Measurements from ENCODE around the gene AP2M1. TPM values are rescaled to one million over a fixed set of nuclear protein-coding genes. Genes with fewer than 3 reads are reported as not detected.

Gene AP2M1
- total RNA-seq, 4 donors from 2014 or later, result 153 to 318 (median 182) TPM

DNA sequence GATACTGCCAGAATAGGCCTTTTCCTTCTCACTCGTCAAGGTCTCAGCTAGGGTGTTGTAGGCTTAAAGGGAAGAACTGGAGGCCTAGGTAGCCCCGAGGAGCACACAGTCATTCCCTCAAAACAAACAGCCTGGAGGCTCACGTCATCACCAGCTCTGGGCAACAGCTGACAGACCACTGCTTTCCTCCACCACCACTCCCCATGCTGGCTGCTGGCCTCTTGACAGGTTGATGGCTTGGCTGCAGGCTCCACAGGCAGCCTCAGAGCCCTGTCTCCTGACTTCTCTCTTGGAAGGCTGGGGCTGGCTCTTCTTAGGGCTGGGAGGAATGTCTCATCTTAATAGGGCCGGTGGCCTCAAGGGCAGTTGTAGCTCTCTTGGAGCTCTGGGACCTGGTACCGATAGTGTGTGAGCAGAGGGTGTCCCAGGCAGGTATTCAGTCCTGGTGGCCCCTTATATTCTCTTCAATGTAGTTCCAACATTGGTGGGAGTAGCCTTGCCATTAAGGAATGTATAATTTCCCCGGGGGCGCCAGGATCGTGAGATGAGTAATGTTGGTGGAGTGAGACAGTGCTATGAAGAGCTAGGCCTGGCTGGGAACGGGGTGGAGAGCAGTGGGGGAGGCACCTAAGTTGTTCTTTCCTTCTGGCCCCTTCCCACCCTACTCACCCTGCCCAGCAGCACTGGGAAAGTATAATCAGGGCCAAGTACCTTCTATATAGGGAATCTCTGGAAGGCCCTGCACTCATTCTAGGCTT lies 6.1 kb upstream of the AP2M1 start:
- TF ChIP-seq, protein P1, sequence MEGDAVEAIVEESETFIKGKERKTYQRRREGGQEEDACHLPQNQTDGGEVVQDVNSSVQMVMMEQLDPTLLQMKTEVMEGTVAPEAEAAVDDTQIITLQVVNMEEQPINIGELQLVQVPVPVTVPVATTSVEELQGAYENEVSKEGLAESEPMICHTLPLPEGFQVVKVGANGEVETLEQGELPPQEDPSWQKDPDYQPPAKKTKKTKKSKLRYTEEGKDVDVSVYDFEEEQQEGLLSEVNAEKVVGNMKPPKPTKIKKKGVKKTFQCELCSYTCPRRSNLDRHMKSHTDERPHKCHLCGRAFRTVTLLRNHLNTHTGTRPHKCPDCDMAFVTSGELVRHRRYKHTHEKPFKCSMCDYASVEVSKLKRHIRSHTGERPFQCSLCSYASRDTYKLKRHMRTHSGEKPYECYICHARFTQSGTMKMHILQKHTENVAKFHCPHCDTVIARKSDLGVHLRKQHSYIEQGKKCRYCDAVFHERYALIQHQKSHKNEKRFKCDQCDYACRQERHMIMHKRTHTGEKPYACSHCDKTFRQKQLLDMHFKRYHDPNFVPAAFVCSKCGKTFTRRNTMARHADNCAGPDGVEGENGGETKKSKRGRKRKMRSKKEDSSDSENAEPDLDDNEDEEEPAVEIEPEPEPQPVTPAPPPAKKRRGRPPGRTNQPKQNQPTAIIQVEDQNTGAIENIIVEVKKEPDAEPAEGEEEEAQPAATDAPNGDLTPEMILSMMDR (IDR thresholded peaks at IDR 0.05), result no peak
- TF ChIP-seq EP300 (IDR thresholded peaks at IDR 0.05; ENCODE audit: low read depth) (no peak), POLR2A (IDR thresholded peaks at IDR 0.05) (no peak), POLR2AphosphoS5 (IDR thresholded peaks at IDR 0.05) (no peak)
- no peaks in the 10 kb centered on the region for H3K27me3 ChIP-seq
- WGBS, 2 donors (ENCODE audit: low coverage in 1 of 2), result 78 to 82% methylated on average over 2 to 9 of the region's 9 CpGs
- no peaks in the 10 kb centered on the region for H3K9me3 ChIP-seq
- H3K27ac ChIP-seq, result peak overlapping the region in 2 of 4 donors; percentile 14 to 21
- no peak for DNase-seq
- in situ Hi-C loops (cut with MboI; ENCODE audit: low pct_ligation_motif_present in 1 of 4, low pct_unique_long_range_greater_than_20kb in 1 of 4, low sequenced_read_pairs in 3 of 4) (no loop called here), intact Hi-C loops (cut with DNase I; ENCODE audit: low total_unique reads) (no loop called here)
- peaks cover 0 to 45% (median 20%) of the 10 kb centered on the region in 4 donors for H3K36me3 ChIP-seq
- no peaks in the 10 kb centered on the region for H3K4me1 ChIP-seq
- no peak overlapping the region for H3K4me3 ChIP-seq

DNA sequence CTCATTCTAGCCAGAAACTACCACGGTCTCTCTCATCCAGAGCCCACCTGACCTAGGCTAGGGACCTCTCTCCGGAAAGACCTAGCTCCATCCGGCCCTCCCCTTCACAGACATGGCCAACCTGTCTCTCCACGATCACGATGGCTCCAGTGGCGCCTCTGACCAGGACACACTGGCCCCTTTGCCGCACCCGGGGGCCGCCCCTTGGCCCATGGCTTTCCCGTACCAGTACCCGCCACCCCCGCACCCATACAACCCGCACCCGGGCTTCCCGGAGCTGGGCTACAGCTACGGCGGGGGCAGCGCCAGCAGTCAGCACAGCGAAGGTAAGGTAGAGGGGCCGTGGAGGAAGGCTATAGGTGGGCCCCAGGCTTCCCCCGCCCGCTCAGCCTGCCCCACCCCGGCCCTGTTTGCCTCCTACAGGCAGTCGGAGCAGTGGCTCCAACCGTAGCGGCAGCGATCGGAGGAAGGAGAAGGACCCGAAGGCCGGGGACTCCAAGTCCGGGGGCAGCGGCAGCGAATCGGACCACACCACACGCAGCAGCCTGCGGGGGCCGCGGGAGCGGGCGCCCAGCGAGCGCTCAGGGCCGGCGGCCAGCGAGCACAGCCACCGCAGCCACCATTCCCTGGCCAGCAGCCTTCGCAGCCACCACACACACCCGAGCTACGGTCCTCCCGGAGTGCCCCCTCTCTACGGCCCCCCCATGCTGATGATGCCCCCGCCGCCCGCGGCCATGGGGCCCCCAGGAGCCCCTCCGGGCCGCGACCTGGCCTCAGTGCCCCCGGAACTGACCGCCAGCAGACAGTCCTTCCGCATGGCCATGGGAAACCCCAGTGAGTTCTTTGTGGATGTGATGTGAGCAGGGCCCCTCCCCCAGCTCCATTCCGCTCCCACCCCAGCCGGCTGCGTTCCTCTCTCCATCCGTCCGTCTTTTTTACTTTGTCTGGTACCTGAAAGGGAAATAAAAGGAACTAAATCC lies 4.5 kb upstream of the AP2M1 start:
- 79 to 95% methylated on average over 5 to 66 of the region's 66 CpGs for WGBS, 2 donors (ENCODE audit: low coverage in 1 of 2)

DNA sequence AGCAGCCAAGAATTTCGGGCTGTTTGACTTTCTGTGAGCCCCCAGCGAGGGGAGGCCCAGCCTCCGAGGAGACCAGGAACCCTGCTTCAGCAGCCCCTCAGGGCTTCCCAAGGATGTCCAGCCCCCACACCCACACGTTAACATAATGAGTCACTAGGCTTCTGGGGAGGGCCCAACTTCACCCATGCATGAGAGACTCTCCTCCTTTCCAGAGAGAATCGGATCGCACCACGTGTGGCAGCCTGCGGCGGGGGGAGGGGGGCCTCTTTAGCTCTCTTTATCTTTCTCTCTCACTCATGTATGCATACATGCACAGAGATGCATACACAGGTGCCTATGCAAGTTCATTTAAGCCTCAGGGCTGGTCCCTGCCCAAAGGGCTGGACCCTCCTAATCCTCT lies 3.1 kb upstream of the AP2M1 start:
- no peaks in the 10 kb centered on the region for H3K9me3 ChIP-seq
- H3K4me3 ChIP-seq, result no peak overlapping the region
- H3K27ac ChIP-seq, result no peak overlapping the region
- intact Hi-C loops (cut with DNase I; ENCODE audit: low total_unique reads) (no loop called here), in situ Hi-C loops (cut with MboI; ENCODE audit: low pct_ligation_motif_present in 1 of 4, low pct_unique_long_range_greater_than_20kb in 1 of 4, low sequenced_read_pairs in 3 of 4) (no loop called here)
- WGBS, 2 donors (ENCODE audit: low coverage in 1 of 2), result 75 to 100% methylated on average over 2 to 9 of the region's 9 CpGs
- H3K4me1 ChIP-seq, result peaks cover 10 to 18% (median 15%) of the 10 kb centered on the region in 4 donors
- peaks cover 0 to 20% (median 9%) of the 10 kb centered on the region in 4 donors for H3K36me3 ChIP-seq
- no peak for TF ChIP-seq POLR2A (IDR thresholded peaks at IDR 0.05)
- TF ChIP-seq, protein P1 (IDR thresholded peaks at IDR 0.05), result no peak
- no peak for TF ChIP-seq POLR2AphosphoS5 (IDR thresholded peaks at IDR 0.05)
- no peak for TF ChIP-seq EP300 (IDR thresholded peaks at IDR 0.05; ENCODE audit: low read depth)
- no peaks in the 10 kb centered on the region for H3K27me3 ChIP-seq
- no peak for DNase-seq

More for the DNA sequence above, 4.5 kb upstream of the AP2M1 start:
- intact Hi-C loops (cut with DNase I; ENCODE audit: low total_unique reads), result no loop called here
- H3K27me3 ChIP-seq, result no peaks in the 10 kb centered on the region
- peaks cover 0 to 7% (median 4%) of the 10 kb centered on the region in 4 donors for H3K4me1 ChIP-seq
- H3K27ac ChIP-seq, result no peak overlapping the region
- no peak overlapping the region for H3K4me3 ChIP-seq
- in situ Hi-C loops (cut with MboI; ENCODE audit: low pct_ligation_motif_present in 1 of 4, low pct_unique_long_range_greater_than_20kb in 1 of 4, low sequenced_read_pairs in 3 of 4), result no loop called here
- no peaks in the 10 kb centered on the region for H3K9me3 ChIP-seq
- TF ChIP-seq POLR2AphosphoS5 (IDR thresholded peaks at IDR 0.05) (no peak), EP300 (IDR thresholded peaks at IDR 0.05; ENCODE audit: low read depth) (no peak), POLR2A (IDR thresholded peaks at IDR 0.05) (no peak)
- TF ChIP-seq, protein P1 (IDR thresholded peaks at IDR 0.05), result no peak
- DNase-seq, result no peak
- peaks cover 0 to 30% (median 15%) of the 10 kb centered on the region in 4 donors for H3K36me3 ChIP-seq
